Keratinocyte (primary cell): ENCODE data around the gene PIBF1. TPM values are rescaled to one million over a fixed set of nuclear protein-coding genes. Genes with fewer than 3 reads are reported as not detected.

Experiments used
- DNase-seq: peaks from one replicate; pipeline ENCODE4 v3.0.0-alpha.2; 2011; ENCODE audit warnings: low read depth, missing footprints, low spot score
- FAIRE-seq: peaks from 2 replicates; lab custom pipeline; 2011; peaks lifted over from hg19 to GRCh38; lab: Jason Lieb, UNC
- H2AFZ ChIP-seq: 2 replicates; pipeline ENCODE4 v1.6.0; 2012; ENCODE audit warnings: low read length, control low read depth, inconsistent platforms; ENCODE audit not compliant: control insufficient read depth
- H3K27ac ChIP-seq: 2 replicates; pipeline ENCODE4 v1.5.1; 2011; ENCODE audit warnings: low read length; ENCODE audit not compliant: control insufficient read depth, insufficient read depth
- H3K27me3 ChIP-seq: 3 replicates; pipeline ENCODE4 v1.6.0; 2011; ENCODE audit warnings: low read length; ENCODE audit not compliant: control insufficient read depth, insufficient read depth; ENCODE audit errors: extremely low read depth
- H3K36me3 ChIP-seq, 2 experiments: 2 replicates in 1 of 2; 3 replicates in 1 of 2; pipeline ENCODE4 v1.5.1; 2011; ENCODE audit warnings: low read length in 2 of 2, mild to moderate bottlenecking in 1 of 2; ENCODE audit not compliant: control insufficient read depth in 2 of 2, insufficient read depth in 2 of 2; ENCODE audit errors: extremely low read depth in 1 of 2
- H3K4me1 ChIP-seq: 3 replicates; pipeline ENCODE4 v1.5.1; 2011; ENCODE audit warnings: low read length; ENCODE audit not compliant: control insufficient read depth, insufficient read depth; ENCODE audit errors: extremely low read depth
- H3K4me2 ChIP-seq: 3 replicates; pipeline ENCODE4 v1.6.0; 2011; ENCODE audit warnings: low read depth, low read length; ENCODE audit not compliant: control insufficient read depth, insufficient read depth; ENCODE audit errors: extremely low read depth
- H3K4me3 ChIP-seq, 3 experiments: fragments of 200-600 bp in 1 of 3; sonication (generic) in 1 of 3; 2 replicates in 2 of 3; 3 replicates in 1 of 3; pipeline ENCODE4 v1.5.1; 2011 to 2016; ENCODE audit warnings: low read length in 3 of 3, mild to moderate bottlenecking in 3 of 3, control low read depth in 2 of 3, inconsistent platforms in 1 of 3, low read depth in 1 of 3, mixed read lengths in 1 of 3, mixed run types in 1 of 3, moderate library complexity in 1 of 3; ENCODE audit not compliant: control insufficient read depth in 2 of 3, insufficient read depth in 2 of 3; ENCODE audit errors: extremely low read depth in 1 of 3
- H3K79me2 ChIP-seq: 2 replicates; pipeline ENCODE4 v1.6.0; 2012; ENCODE audit warnings: low read length; ENCODE audit not compliant: control insufficient read depth, insufficient read depth
- H3K9ac ChIP-seq: 3 replicates; pipeline ENCODE4 v1.6.0; 2011; ENCODE audit warnings: low read length; ENCODE audit not compliant: control insufficient read depth, insufficient read depth; ENCODE audit errors: extremely low read depth
- H3K9me1 ChIP-seq: 3 replicates; pipeline ENCODE4 v1.6.0; 2011; ENCODE audit warnings: low read length; ENCODE audit not compliant: control insufficient read depth, insufficient read depth; ENCODE audit errors: extremely low read depth
- H3K9me3 ChIP-seq: 2 replicates; pipeline ENCODE4 v1.5.1; 2012; ENCODE audit warnings: low read depth, low read length; ENCODE audit not compliant: control insufficient read depth
- H4K20me1 ChIP-seq: 3 replicates; pipeline ENCODE4 v1.6.0; 2011; ENCODE audit warnings: low read length; ENCODE audit not compliant: control insufficient read depth, insufficient read depth; ENCODE audit errors: extremely low read depth
- CTCF ChIP-seq, 3 experiments: IDR thresholded peaks in 1 of 3; conservative IDR thresholded peaks in 1 of 3; optimal IDR thresholded peaks in 1 of 3; 2 replicates in 2 of 3; 3 replicates in 1 of 3; pipeline versions ENCODE3 to v1.5.1; 2011; ENCODE audit warnings: low read length in 3 of 3, mild to moderate bottlenecking in 3 of 3, moderate library complexity in 2 of 3, control low read depth in 1 of 3, inconsistent platforms in 1 of 3; ENCODE audit not compliant: insufficient read depth in 2 of 3; ENCODE audit errors: extremely low read depth in 1 of 3
- EZH2 ChIP-seq: IDR thresholded peaks from one replicate; pipeline ENCODE4 v1.6.1; 2012; ENCODE audit warnings: inconsistent platforms, mild to moderate bottlenecking, low read length, moderate library complexity
- dilution Hi-C: fragments of 300-500 bp; cut with MboI; formaldehyde crosslinking; loops from one replicate; pipeline ENCODE4 v1.7.0; 2020; ENCODE audit warnings: low sequenced_read_pairs; ENCODE audit not compliant: extremely low pct_ligation_motif_present
- polyA plus RNA-seq, 5 experiments: library from polyadenylated mRNA; depleted of rRNA in 3 of 5; stranded (reverse) in 3 of 5; stranded (forward) in 1 of 5; unstranded in 1 of 5; fragments of >200 nt; gene quantifications; 1 replicate in 1 of 5; 2 replicates in 3 of 5; 3 replicates in 1 of 5; pipeline versions ENCODE4 v1.2.1 to v1.2.3, GENCODE V29; 2011 to 2012; ENCODE audit warnings: missing spikeins in 2 of 5, low read depth in 1 of 5, low replicate concordance in 1 of 5

Gene PIBF1
- polyA plus RNA-seq, 1 donor (not counting 4 experiments of a cell fraction or from before 2014, with no cell fraction given) = 9.1 TPM

- FAIRE-seq = no peak
- dilution Hi-C loops = no loop called here
Measured at GRCh38 chr13:72884101-72884500, 102.2 kb downstream of the PIBF1 start.

GRCh38 chr13:72886272-72887067, 104.5 kb downstream of the PIBF1 start:
- H3K4me2 ChIP-seq = no peak overlapping the region
- H3K79me2 ChIP-seq = no peaks in the 10 kb centered on the region
- H3K4me3 ChIP-seq = no peak overlapping the region
- no peaks in the 10 kb centered on the region for H3K27me3 ChIP-seq
- no peaks in the 10 kb centered on the region for H3K9me1 ChIP-seq
- dilution Hi-C loops = no loop called here
- no peaks in the 10 kb centered on the region for H4K20me1 ChIP-seq
- H2AFZ ChIP-seq = no peak overlapping the region
- no peak overlapping the region for H3K27ac ChIP-seq
- no peaks in the 10 kb centered on the region for H3K9me3 ChIP-seq
- no peak for TF ChIP-seq EZH2
- no peak for TF ChIP-seq CTCF (optimal IDR thresholded peaks at IDR 0.05 in 1 of 3, IDR thresholded peaks at IDR 0.05 in 1 of 3, conservative IDR thresholded peaks at IDR 0.05 in 1 of 3; ENCODE audit: extremely low read depth in 1 of 3, insufficient read depth in 2 of 3, low read length in 3 of 3)
- FAIRE-seq = no peak
- peaks cover 2% of the 10 kb centered on the region for H3K4me1 ChIP-seq
- H3K36me3 ChIP-seq = no peaks in the 10 kb centered on the region
- DNase-seq = no peak
- no peak overlapping the region for H3K9ac ChIP-seq

More at GRCh38 chr13:72884101-72884500, 102.2 kb downstream of the PIBF1 start:
- TF ChIP-seq CTCF (optimal IDR thresholded peaks at IDR 0.05 in 1 of 3, IDR thresholded peaks at IDR 0.05 in 1 of 3, conservative IDR thresholded peaks at IDR 0.05 in 1 of 3; ENCODE audit: extremely low read depth in 1 of 3, insufficient read depth in 2 of 3, low read length in 3 of 3) (no peak), EZH2 (no peak)
- Histone ChIP-seq H4K20me1 (no peaks in the 10 kb centered on the region), H3K27ac (no peak overlapping the region), H3K9ac (no peak overlapping the region), H3K4me3 (no peak overlapping the region), H3K4me2 (no peak overlapping the region), H3K27me3 (no peaks in the 10 kb centered on the region), H3K79me2 (no peaks in the 10 kb centered on the region), H3K9me1 (no peaks in the 10 kb centered on the region), H2AFZ (no peak overlapping the region), H3K36me3 (no peaks in the 10 kb centered on the region), H3K4me1 (no peaks in the 10 kb centered on the region), H3K9me3 (no peaks in the 10 kb centered on the region)
- DNase-seq = no peak
